Liver (tissue), 9 donors: ENCODE data around the gene NIPSNAP3A. TPM values are rescaled to one million over a fixed set of nuclear protein-coding genes. Genes with fewer than 3 reads are reported as not detected.

Source experiments
- DNase-seq: peaks from one replicate; pipeline ENCODE4 v3.0.0-alpha.2; 2017; ENCODE audit warnings: low spot score
- H3K27ac ChIP-seq, 2 donors: one replicate each; pipeline ENCODE4 v1.7.0; 2013; ENCODE audit warnings: inconsistent platforms in 2 of 2, low read length in 2 of 2, control low read depth in 1 of 2, low read depth in 1 of 2, mild to moderate bottlenecking in 1 of 2
- H3K27me3 ChIP-seq, 4 donors: one replicate each; pipeline versions ENCODE4 v1.6.1 to v1.7.0; 2013; ENCODE audit warnings: low read length in 3 of 4, inconsistent platforms in 1 of 4, mild to moderate bottlenecking in 1 of 4, moderate library complexity in 1 of 4; ENCODE audit not compliant: control insufficient read depth in 4 of 4, insufficient read depth in 4 of 4
- H3K36me3 ChIP-seq, 4 donors: one replicate each; pipeline versions ENCODE4 v1.6.1 to v1.7.0; 2013; ENCODE audit warnings: low read length in 3 of 4, mild to moderate bottlenecking in 3 of 4, low read depth in 1 of 4, moderate library complexity in 1 of 4; ENCODE audit not compliant: control insufficient read depth in 4 of 4, insufficient read depth in 3 of 4
- H3K4me1 ChIP-seq, 4 donors: one replicate each; pipeline versions ENCODE4 v1.6.1 to v1.7.0; 2013; ENCODE audit warnings: low read length in 3 of 4, mild to moderate bottlenecking in 3 of 4, moderate library complexity in 1 of 4; ENCODE audit not compliant: control insufficient read depth in 4 of 4, insufficient read depth in 4 of 4
- H3K4me3 ChIP-seq, 3 donors: one replicate each; pipeline versions ENCODE4 v1.6.1 to v1.7.0; 2013; ENCODE audit warnings: low read length in 3 of 3, control low read depth in 1 of 3, low read depth in 1 of 3, mild to moderate bottlenecking in 1 of 3
- H3K9ac ChIP-seq, 2 donors: one replicate each; pipeline ENCODE4 v1.7.0; 2013; ENCODE audit warnings: low read length in 2 of 2, mild to moderate bottlenecking in 2 of 2, moderate library complexity in 2 of 2, control low read depth in 1 of 2, low read depth in 1 of 2
- H3K9me3 ChIP-seq, 4 donors: one replicate each; pipeline versions ENCODE4 v1.6.1 to v1.7.0; 2013; ENCODE audit warnings: low read length in 3 of 4; ENCODE audit not compliant: control insufficient read depth in 4 of 4
- ATF3 ChIP-seq: IDR thresholded peaks from 2 replicates; pipeline ENCODE4 v1.6.1; 2016; ENCODE audit warnings: antibody characterized with exemption
- FOXA2 ChIP-seq: IDR thresholded peaks from 2 replicates; pipeline ENCODE4 v1.6.1; 2016; ENCODE audit warnings: antibody characterized with exemption
- HNF4A ChIP-seq, 2 donors: conservative IDR thresholded peaks; 2 replicates each; pipeline ENCODE4 v1.6.1; 2016; ENCODE audit warnings: antibody characterized with exemption in 2 of 2, mild to moderate bottlenecking in 2 of 2
- HNF4G ChIP-seq: IDR thresholded peaks from 2 replicates; pipeline ENCODE4 v1.6.1; 2016; ENCODE audit warnings: antibody characterized with exemption
- JUND ChIP-seq, 2 donors: IDR thresholded peaks; 2 replicates each; pipeline ENCODE4 v1.6.1; 2016; ENCODE audit warnings: antibody characterized with exemption in 2 of 2
- NR2F2 ChIP-seq: IDR thresholded peaks from 2 replicates; pipeline ENCODE4 v1.6.1; 2016; ENCODE audit warnings: antibody characterized with exemption
- REST ChIP-seq: IDR thresholded peaks from 2 replicates; pipeline ENCODE4 v1.6.1; 2016; ENCODE audit warnings: antibody characterized with exemption, mild to moderate bottlenecking
- RXRA ChIP-seq, 2 donors: IDR thresholded peaks; 2 replicates each; pipeline ENCODE4 v1.6.1; 2017 to 2018; ENCODE audit warnings: antibody characterized with exemption in 2 of 2, mild to moderate bottlenecking in 1 of 2
- SP1 ChIP-seq: IDR thresholded peaks from 2 replicates; pipeline ENCODE4 v1.6.1; 2018; ENCODE audit warnings: antibody characterized with exemption, mild to moderate bottlenecking
- TAF1 ChIP-seq: conservative IDR thresholded peaks from 2 replicates; pipeline ENCODE4 v1.6.1; 2016; ENCODE audit warnings: antibody characterized with exemption, mild to moderate bottlenecking
- YY1 ChIP-seq: IDR thresholded peaks from 2 replicates; pipeline ENCODE4 v1.6.1; 2016; ENCODE audit warnings: antibody characterized with exemption, mild to moderate bottlenecking
- ZBTB33 ChIP-seq: IDR thresholded peaks from 2 replicates; pipeline ENCODE4 v1.6.1; 2016; ENCODE audit warnings: antibody characterized with exemption
- WGBS: extraction: QIAGEN DNeasy Blood & Tissue Kit; methylation state at CpG from one replicate; pipeline ENCODE4 v1.1.7; 2013; 5-methylcytosine and 5-hydroxymethylcytosine counted together
- polyA plus RNA-seq, 2 donors: library from polyadenylated mRNA; stranded (reverse) in 1 of 2; unstranded in 1 of 2; fragments of 200-250 nt in 1 of 2; fragments of >200 nt in 1 of 2; fragmentation: Nextera tagmentation in 1 of 2; extraction: Ambion mirVana in 1 of 2; gene quantifications; one replicate each; pipeline versions ENCODE4 v1.2.1 to v1.2.3, GENCODE V29; 2013 to 2015
- total RNA-seq, 2 donors: library from RNA; depleted of rRNA; stranded (reverse); fragments of >200 nt; gene quantifications; one replicate each; pipeline ENCODE4 v1.2.3, GENCODE V29; 2014
- donor health status: healthy.
- donor health status: healthy.
- donor health status: healthy.
- donor health status: healthy.
- donor health status: healthy.

NIPSNAP3A gene
- total and polyA plus RNA-seq, 4 donors, result 18.7 to 41.2 (median 32.1) TPM

- TF ChIP-seq SP1 (no peak), TAF1 (no peak), HNF4A (conservative IDR thresholded peaks at IDR 0.05) (no peak), ATF3 (no peak), NR2F2 (no peak), RXRA (IDR thresholded peaks at IDR 0.05) (no peak), HNF4G (no peak), JUND (IDR thresholded peaks at IDR 0.05) (no peak), YY1 (no peak), ZBTB33 (no peak), FOXA2 (no peak), REST (no peak)
- Histone ChIP-seq H3K27me3 (no peaks in the 10 kb centered on the region), H3K4me1 (peaks cover 0 to 3% (median under 1%) of the 10 kb centered on the region in 4 donors), H3K36me3 (peaks cover 2 to 23% (median 20%) of the 10 kb centered on the region in 4 donors), H3K9ac (no peak overlapping the region), H3K9me3 (no peaks in the 10 kb centered on the region), H3K4me3 (no peak overlapping the region), H3K27ac (no peak overlapping the region)
- DNase-seq, result no peak
- 86% methylated on average over 4 of the region's 4 CpGs for WGBS
Measured at GRCh38 chr9:104778802-104779201, 31.3 kb downstream of the NIPSNAP3A start.

GRCh38 chr9:104779334-104779733 is 31.9 kb downstream of the NIPSNAP3A start:
- no peak overlapping the region for H3K27ac ChIP-seq
- H3K36me3 ChIP-seq, result peaks cover 2 to 28% (median 25%) of the 10 kb centered on the region in 4 donors
- peaks cover 0 to 3% (median under 1%) of the 10 kb centered on the region in 4 donors for H3K4me1 ChIP-seq
- no peak for DNase-seq
- TF ChIP-seq SP1 (no peak), ZBTB33 (no peak)
- no peak overlapping the region for H3K9ac ChIP-seq
- H3K27me3 ChIP-seq, result no peaks in the 10 kb centered on the region
- 90% methylated on average over 1 of the region's 1 CpG for WGBS
- no peak overlapping the region for H3K4me3 ChIP-seq
- no peaks in the 10 kb centered on the region for H3K9me3 ChIP-seq
